ENCODE measurements around the gene SFMBT2. TPM values are rescaled to one million over a fixed set of nuclear protein-coding genes. Genes with fewer than 3 reads are reported as not detected.

Gene SFMBT2
- total and polyA plus RNA-seq, 2 of the 4 experiments (the other 2 are of a cell fraction) = 0.70 to 1.3 TPM

- Histone ChIP-seq H2BK15ac (ENCODE audit: low read depth, low read length) (no peak overlapping the region), H3K4me2 (ENCODE audit: low read depth, low read length) (no peak overlapping the region), H3K36me3 (ENCODE audit: control insufficient read depth, insufficient read depth, low read length) (peaks cover 2% of the 10 kb centered on the region), H3K9me3 (ENCODE audit: control insufficient read depth, insufficient read depth, low read length) (0 out of 2 replicates have a peak, but pooled peaks cover 2% of the 10 kb centered on the region), H3K27me3 (ENCODE audit: control insufficient read depth, insufficient read depth, low read length) (no peaks in the 10 kb centered on the region), H2AFZ (replicated peaks; ENCODE audit: low read length, poor library complexity) (no peak overlapping the region), H2AK5ac (ENCODE audit: low read depth, low read length) (no peak overlapping the region), H3K56ac (ENCODE audit: extremely low read depth, insufficient read depth, low read length) (no peak overlapping the region), H2BK120ac (ENCODE audit: low read depth, low read length) (no peak overlapping the region), H3K27ac (ENCODE audit: insufficient read depth, low read length) (no peak overlapping the region), H4K91ac (ENCODE audit: insufficient read depth, low read depth, low read length) (no peak overlapping the region), H3K23ac (ENCODE audit: low read depth, low read length) (no peak overlapping the region), H2BK5ac (ENCODE audit: low read depth, low read length, poor library complexity, severe bottlenecking) (no peak overlapping the region), H3K4me3 (ENCODE audit: insufficient read depth, low read depth, low read length) (no peak overlapping the region), H3K18ac (ENCODE audit: low read depth, low read length) (no peak overlapping the region), H4K8ac (ENCODE audit: low read depth in 2 of 2, low read length in 2 of 2) (no peak overlapping the region), H3K4me1 (ENCODE audit: control insufficient read depth, insufficient read depth, low read length) (no peaks in the 10 kb centered on the region), H3K9me1 (ENCODE audit: insufficient read depth, low read length) (no peaks in the 10 kb centered on the region), H3K14ac (replicated peaks; ENCODE audit: low read depth, low read length) (no peak overlapping the region), H4K20me1 (ENCODE audit: insufficient read depth, low read length) (no peaks in the 10 kb centered on the region), H2BK20ac (ENCODE audit: low read depth, low read length) (no peak overlapping the region), H3K4ac (ENCODE audit: low read depth, low read length) (no peak overlapping the region), H3K9ac (ENCODE audit: low read depth, low read length) (no peak overlapping the region), H2AK9ac (replicated peaks; ENCODE audit: low read depth, low read length, poor library complexity) (no peak overlapping the region), H4K5ac (ENCODE audit: low read depth, low read length) (no peak overlapping the region), H3K79me1 (ENCODE audit: low read depth in 1 of 2, low read length in 2 of 2) (no peaks in the 10 kb centered on the region)
- in situ Hi-C loops (cut with MboI; ENCODE audit: low sequenced_read_pairs) = no loop called here
- 60% methylated on average over 1 of the region's 35 CpGs; no CpG with 5 or more reads in 1 of the 2 experiments for WGBS, 2 experiments (ENCODE audit: extremely low coverage in 2 of 2, insufficient read length in 1 of 2)
- intact Hi-C loops (cut with micrococcal nuclease) = no loop called here
- POLR2A ChIA-PET (ENCODE audit: unreplicated experiment) = no interaction called here
- dilution Hi-C loops (cut with HindIII; ENCODE audit: low sequenced_read_pairs, unreplicated experiment) = no loop called here
- CTCF ChIA-PET = no interaction called here
- TF ChIP-seq MXI1 (IDR thresholded peaks at IDR 0.05; ENCODE audit: borderline replicate concordance, low read depth, low read length) (no peak), RCOR1 (IDR thresholded peaks at IDR 0.05; ENCODE audit: insufficient replicate concordance, low read length) (no peak), FOS (IDR thresholded peaks at IDR 0.05; ENCODE audit: low read depth, low read length) (no peak), SMC3 (IDR thresholded peaks at IDR 0.05; ENCODE audit: low read depth, low read length) (no peak), USF2 (IDR thresholded peaks at IDR 0.05; ENCODE audit: low read depth, low read length) (no peak), RFX5 (IDR thresholded peaks at IDR 0.05; ENCODE audit: low read depth, low read length) (no peak), MAFK (IDR thresholded peaks at IDR 0.05; ENCODE audit: low read depth, low read length) (no peak), BHLHE40 (IDR thresholded peaks at IDR 0.05; ENCODE audit: low read depth, low read length) (no peak), MAZ (IDR thresholded peaks at IDR 0.05; ENCODE audit: borderline replicate concordance, low read depth, low read length) (no peak), POLR2A (IDR thresholded peaks at IDR 0.05; ENCODE audit: low read depth, low read length) (no peak), CEBPB (IDR thresholded peaks at IDR 0.05; ENCODE audit: low read depth, low read length) (no peak), ELK1 (IDR thresholded peaks at IDR 0.05; ENCODE audit: borderline replicate concordance, low read depth, low read length) (no peak), CTCF (conservative IDR thresholded peaks at IDR 0.05; ENCODE audit: low read depth, low read length) (no peak), RAD21 (IDR thresholded peaks at IDR 0.05; ENCODE audit: low read length) (no peak), NFE2L2 (IDR thresholded peaks at IDR 0.05; ENCODE audit: low read depth, low read length) (no peak)
- ATAC-seq (ENCODE audit: low read depth) (no peak), DNase-seq (no peak)
- BruUV-seq (replicated peaks) = no TSS peak
Observed at GRCh38 chr10:7171825-7172224, 239.0 kb downstream of the SFMBT2 start.

Data from IMR-90 (cell line).